ENCODE data around the gene FAM216B.

FAM216B gene

DNA sequence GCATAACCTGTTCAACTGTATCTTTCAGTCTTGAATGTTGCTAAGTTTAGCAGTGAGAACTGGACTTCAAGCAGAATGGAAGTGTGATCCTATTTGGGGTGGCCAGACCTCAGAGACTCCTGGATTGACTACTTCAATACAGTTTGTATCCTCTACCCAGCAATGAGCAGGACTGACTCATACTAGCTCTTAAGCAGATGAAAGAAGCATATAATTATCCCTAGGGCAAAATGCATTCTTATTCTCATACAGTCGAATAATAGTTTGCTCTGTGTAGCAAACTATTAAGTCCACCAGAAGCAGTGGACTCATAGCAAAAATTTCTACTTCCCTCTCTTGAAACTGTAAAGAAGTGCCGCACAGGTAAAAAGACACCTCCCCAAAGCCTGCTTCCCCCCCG lies 46.4 kb upstream of the FAM216B start:
- Histone ChIP-seq H3K4me2 (ENCODE audit: low read length) (no peak overlapping the region), H3K27me3 (ENCODE audit: insufficient read depth, low read length) (no peaks in the 10 kb centered on the region), H3K9ac (ENCODE audit: low read length) (no peak overlapping the region), H3K27ac (ENCODE audit: low read depth, low read length, poor library complexity, severe bottlenecking) (no peak overlapping the region), H3K4me1 (ENCODE audit: insufficient read depth, low read length, severe bottlenecking) (no peaks in the 10 kb centered on the region), H2AFZ (ENCODE audit: low read length) (no peak overlapping the region), H3K9me2 (ENCODE audit: low read depth, low read length) (no peaks in the 10 kb centered on the region), H3K9me3 (ENCODE audit: low read length) (no peaks in the 10 kb centered on the region), H4K20me1 (ENCODE audit: insufficient read depth, low read length) (no peaks in the 10 kb centered on the region), H3K4me3 (ENCODE audit: low read depth, low read length, poor library complexity, severe bottlenecking) (no peak overlapping the region), H3K36me3 (ENCODE audit: insufficient read depth, low read length) (no peaks in the 10 kb centered on the region), H3K79me2 (ENCODE audit: insufficient read depth, low read length) (no peaks in the 10 kb centered on the region), H3F3A (ENCODE audit: insufficient read depth, low read length) (no peaks in the 10 kb centered on the region)
- TF ChIP-seq, protein P1, sequence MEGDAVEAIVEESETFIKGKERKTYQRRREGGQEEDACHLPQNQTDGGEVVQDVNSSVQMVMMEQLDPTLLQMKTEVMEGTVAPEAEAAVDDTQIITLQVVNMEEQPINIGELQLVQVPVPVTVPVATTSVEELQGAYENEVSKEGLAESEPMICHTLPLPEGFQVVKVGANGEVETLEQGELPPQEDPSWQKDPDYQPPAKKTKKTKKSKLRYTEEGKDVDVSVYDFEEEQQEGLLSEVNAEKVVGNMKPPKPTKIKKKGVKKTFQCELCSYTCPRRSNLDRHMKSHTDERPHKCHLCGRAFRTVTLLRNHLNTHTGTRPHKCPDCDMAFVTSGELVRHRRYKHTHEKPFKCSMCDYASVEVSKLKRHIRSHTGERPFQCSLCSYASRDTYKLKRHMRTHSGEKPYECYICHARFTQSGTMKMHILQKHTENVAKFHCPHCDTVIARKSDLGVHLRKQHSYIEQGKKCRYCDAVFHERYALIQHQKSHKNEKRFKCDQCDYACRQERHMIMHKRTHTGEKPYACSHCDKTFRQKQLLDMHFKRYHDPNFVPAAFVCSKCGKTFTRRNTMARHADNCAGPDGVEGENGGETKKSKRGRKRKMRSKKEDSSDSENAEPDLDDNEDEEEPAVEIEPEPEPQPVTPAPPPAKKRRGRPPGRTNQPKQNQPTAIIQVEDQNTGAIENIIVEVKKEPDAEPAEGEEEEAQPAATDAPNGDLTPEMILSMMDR (IDR thresholded peaks at IDR 0.05; ENCODE audit: low read length) = no peak
- TF ChIP-seq EZH2 (IDR thresholded peaks at IDR 0.05; ENCODE audit: borderline replicate concordance, low read length) = no peak

DNA sequence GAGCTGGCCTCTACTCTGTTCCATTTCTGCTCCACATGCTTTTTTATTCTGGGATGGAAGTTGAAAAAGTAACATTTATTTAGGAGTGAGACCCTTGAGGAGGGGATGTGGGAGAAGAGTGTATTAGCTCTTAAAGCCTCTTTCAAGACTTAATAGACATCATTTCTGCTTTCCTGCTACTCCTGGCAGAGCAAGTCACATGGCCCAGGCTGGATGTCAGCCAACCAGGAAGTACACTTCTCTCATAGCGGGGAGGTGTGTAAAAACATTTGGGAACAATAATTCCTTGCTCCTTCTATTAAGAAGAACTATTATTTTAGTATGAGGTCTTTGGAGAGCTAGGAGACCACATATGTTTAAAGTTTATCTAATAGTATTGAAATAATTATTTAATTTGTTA lies 40.6 kb upstream of the FAM216B start:
- Histone ChIP-seq H3K36me3 (ENCODE audit: insufficient read depth, low read length) (no peaks in the 10 kb centered on the region), H3K4me3 (ENCODE audit: low read depth, low read length, poor library complexity, severe bottlenecking) (no peak overlapping the region), H3K4me1 (ENCODE audit: insufficient read depth, low read length, severe bottlenecking) (no peaks in the 10 kb centered on the region), H3K27me3 (ENCODE audit: insufficient read depth, low read length) (no peaks in the 10 kb centered on the region), H4K20me1 (ENCODE audit: insufficient read depth, low read length) (no peaks in the 10 kb centered on the region), H3F3A (ENCODE audit: insufficient read depth, low read length) (no peaks in the 10 kb centered on the region), H2AFZ (ENCODE audit: low read length) (no peak overlapping the region), H3K9ac (ENCODE audit: low read length) (no peak overlapping the region), H3K4me2 (ENCODE audit: low read length) (no peak overlapping the region), H3K9me2 (ENCODE audit: low read depth, low read length) (no peaks in the 10 kb centered on the region), H3K9me3 (ENCODE audit: low read length) (no peaks in the 10 kb centered on the region), H3K79me2 (ENCODE audit: insufficient read depth, low read length) (no peaks in the 10 kb centered on the region), H3K27ac (ENCODE audit: low read depth, low read length, poor library complexity, severe bottlenecking) (no peak overlapping the region)
- TF ChIP-seq EZH2 (IDR thresholded peaks at IDR 0.05; ENCODE audit: borderline replicate concordance, low read length) = no peak
- TF ChIP-seq, protein P1 (IDR thresholded peaks at IDR 0.05; ENCODE audit: low read length) = no peak

DNA sequence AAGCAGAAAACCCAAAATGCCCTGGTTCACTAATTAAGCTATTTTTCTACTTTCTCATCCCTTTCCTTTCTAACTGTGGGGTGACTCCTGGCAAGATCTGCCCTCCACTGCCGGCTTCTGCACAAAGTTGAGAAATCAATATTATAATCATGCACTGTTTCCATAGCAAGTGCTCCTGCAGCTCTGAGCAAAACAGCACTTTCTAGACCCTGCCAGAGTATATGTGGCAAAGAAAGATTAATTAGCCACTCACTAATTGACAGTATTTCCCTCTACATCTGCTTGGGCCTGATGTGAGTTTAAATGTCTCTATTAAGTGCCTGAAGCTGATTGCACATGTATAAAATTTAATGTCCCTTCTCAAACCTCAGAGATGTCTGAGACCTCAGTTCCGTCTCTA lies 39.5 kb upstream of the FAM216B start:
- H3K9me2 ChIP-seq (ENCODE audit: low read depth, low read length) = no peaks in the 10 kb centered on the region
- H3K36me3 ChIP-seq (ENCODE audit: insufficient read depth, low read length) = no peaks in the 10 kb centered on the region
- no peaks in the 10 kb centered on the region for H3K79me2 ChIP-seq (ENCODE audit: insufficient read depth, low read length)
- no peaks in the 10 kb centered on the region for H3K9me3 ChIP-seq (ENCODE audit: low read length)
- no peaks in the 10 kb centered on the region for H3K4me1 ChIP-seq (ENCODE audit: insufficient read depth, low read length, severe bottlenecking)
- no peaks in the 10 kb centered on the region for H4K20me1 ChIP-seq (ENCODE audit: insufficient read depth, low read length)
- no peaks in the 10 kb centered on the region for H3F3A ChIP-seq (ENCODE audit: insufficient read depth, low read length)
- H3K4me3 ChIP-seq (ENCODE audit: low read depth, low read length, poor library complexity, severe bottlenecking) = no peak overlapping the region
- H3K27ac ChIP-seq (ENCODE audit: low read depth, low read length, poor library complexity, severe bottlenecking) = no peak overlapping the region
- H2AFZ ChIP-seq (ENCODE audit: low read length) = no peak overlapping the region
- no peak overlapping the region for H3K4me2 ChIP-seq (ENCODE audit: low read length)
- no peak overlapping the region for H3K9ac ChIP-seq (ENCODE audit: low read length)
- H3K27me3 ChIP-seq (ENCODE audit: insufficient read depth, low read length) = no peaks in the 10 kb centered on the region
- TF ChIP-seq, protein P1 (IDR thresholded peaks at IDR 0.05; ENCODE audit: low read length) = no peak
- no peak for TF ChIP-seq EZH2 (IDR thresholded peaks at IDR 0.05; ENCODE audit: borderline replicate concordance, low read length)

All from OCI-LY1 (cell line).